ENCODE results near the gene ATP8A2.

GRCh38 chr13:25719666-25720065, 347.9 kb downstream of the ATP8A2 start:
- no peak for TF ChIP-seq POLR2A (IDR thresholded peaks at IDR 0.05; ENCODE audit: low read length)
- no peak for TF ChIP-seq GATA1 (IDR thresholded peaks at IDR 0.05; ENCODE audit: low read depth, low read length)
